Measurements from ENCODE around the gene VWA8. TPM values are rescaled to one million over a fixed set of nuclear protein-coding genes. Genes with fewer than 3 reads are reported as not detected.
A peak's percentile ranks its signal among the peaks of the same experiment; 100 is the strongest.
"Not testable (repeated sequence)": the region's sequence is repeated elsewhere in the genome, so short reads cannot be mapped to it uniquely, and the experiment has no call there.

Gene VWA8
- total and polyA plus RNA-seq, 4 donors, result 7.1 to 50.3 (median 12.4) TPM

GRCh38 chr13:41639237-41639904, 321.5 kb downstream of the VWA8 start:
- no peak for TF ChIP-seq HNF4A (conservative IDR thresholded peaks at IDR 0.05)
- TF ChIP-seq ATF3 (IDR thresholded peaks at IDR 0.05), result no peak
- no peak for TF ChIP-seq REST (IDR thresholded peaks at IDR 0.05)
- Histone ChIP-seq H3K4me3 (ENCODE audit: low read depth in 1 of 3, low read length in 3 of 3) (no peak overlapping the region), H3K27ac (ENCODE audit: low read depth in 1 of 2, low read length in 2 of 2) (peak overlapping the region in 1 of 2 donors; percentile 44), H3K9me3 (ENCODE audit: control insufficient read depth in 4 of 4, low read length in 3 of 4) (no peaks in the 10 kb centered on the region), H3K4me1 (ENCODE audit: control insufficient read depth in 4 of 4, insufficient read depth in 4 of 4, low read length in 3 of 4) (peaks cover 0 to 10% (median 5%) of the 10 kb centered on the region in 4 donors), H3K27me3 (ENCODE audit: control insufficient read depth in 4 of 4, insufficient read depth in 4 of 4, low read length in 3 of 4) (no peaks in the 10 kb centered on the region), H3K9ac (ENCODE audit: low read depth in 1 of 2, low read length in 2 of 2) (no peak overlapping the region), H3K36me3 (ENCODE audit: control insufficient read depth in 4 of 4, insufficient read depth in 3 of 4, low read depth in 1 of 4, low read length in 3 of 4) (no peaks in the 10 kb centered on the region)
- WGBS, result 94% methylated on average over 7 of the region's 7 CpGs
- DNase-seq (ENCODE audit: low spot score), result no peak

GRCh38 chr13:41637586-41637985, 323.3 kb downstream of the VWA8 start:
- H3K4me3 ChIP-seq (ENCODE audit: low read depth in 1 of 3, low read length in 3 of 3), result no peak overlapping the region
- H3K9ac ChIP-seq (ENCODE audit: low read depth in 1 of 2, low read length in 2 of 2), result no peak overlapping the region
- peaks cover 0 to 10% (median 5%) of the 10 kb centered on the region in 4 donors for H3K4me1 ChIP-seq (ENCODE audit: control insufficient read depth in 4 of 4, insufficient read depth in 4 of 4, low read length in 3 of 4)
- no peaks in the 10 kb centered on the region for H3K27me3 ChIP-seq (ENCODE audit: control insufficient read depth in 4 of 4, insufficient read depth in 4 of 4, low read length in 3 of 4)
- H3K36me3 ChIP-seq (ENCODE audit: control insufficient read depth in 4 of 4, insufficient read depth in 3 of 4, low read depth in 1 of 4, low read length in 3 of 4), result no peaks in the 10 kb centered on the region
- TF ChIP-seq HNF4G (IDR thresholded peaks at IDR 0.05) (no peak), RAD21 (IDR thresholded peaks at IDR 0.05) (no peak), JUND (IDR thresholded peaks at IDR 0.05) (no peak), RXRA (IDR thresholded peaks at IDR 0.05) (no peak), GABPA (IDR thresholded peaks at IDR 0.05 in 1 of 2, conservative IDR thresholded peaks at IDR 0.05 in 1 of 2) (no peak), ZBTB33 (IDR thresholded peaks at IDR 0.05) (no peak), FOXA2 (IDR thresholded peaks at IDR 0.05) (no peak), MAX (IDR thresholded peaks at IDR 0.05) (no peak), ATF3 (IDR thresholded peaks at IDR 0.05) (no peak)
- H3K27ac ChIP-seq (ENCODE audit: low read depth in 1 of 2, low read length in 2 of 2), result no peak overlapping the region
- 98% methylated on average over 1 of the region's 1 CpG for WGBS
- H3K9me3 ChIP-seq (ENCODE audit: control insufficient read depth in 4 of 4, low read length in 3 of 4), result no peaks in the 10 kb centered on the region
- no peak for DNase-seq (ENCODE audit: low spot score)

- 95% methylated on average over 5 of the region's 5 CpGs for WGBS
- H3K36me3 ChIP-seq (ENCODE audit: control insufficient read depth in 4 of 4, insufficient read depth in 3 of 4, low read depth in 1 of 4, low read length in 3 of 4); H3K27ac ChIP-seq (ENCODE audit: low read depth in 1 of 2, low read length in 2 of 2); H3K27me3 ChIP-seq (ENCODE audit: control insufficient read depth in 4 of 4, insufficient read depth in 4 of 4, low read length in 3 of 4); H3K9me3 ChIP-seq (ENCODE audit: control insufficient read depth in 4 of 4, low read length in 3 of 4); H3K9ac ChIP-seq (ENCODE audit: low read depth in 1 of 2, low read length in 2 of 2); DNase-seq (ENCODE audit: low spot score); H3K4me3 ChIP-seq (ENCODE audit: low read depth in 1 of 3, low read length in 3 of 3): not testable (repeated sequence)
- peaks cover 0 to 10% (median 5%) of the 10 kb centered on the region in 4 donors for H3K4me1 ChIP-seq (ENCODE audit: control insufficient read depth in 4 of 4, insufficient read depth in 4 of 4, low read length in 3 of 4)
Measured at GRCh38 chr13:41637032-41637431, 323.9 kb downstream of the VWA8 start.

GRCh38 chr13:41636590-41636989, 324.3 kb downstream of the VWA8 start:
- not testable (repeated sequence) for H3K9me3 ChIP-seq (ENCODE audit: control insufficient read depth in 4 of 4, low read length in 3 of 4); H3K36me3 ChIP-seq (ENCODE audit: control insufficient read depth in 4 of 4, insufficient read depth in 3 of 4, low read depth in 1 of 4, low read length in 3 of 4); DNase-seq (ENCODE audit: low spot score); H3K4me3 ChIP-seq (ENCODE audit: low read depth in 1 of 3, low read length in 3 of 3); H3K27ac ChIP-seq (ENCODE audit: low read depth in 1 of 2, low read length in 2 of 2); H3K9ac ChIP-seq (ENCODE audit: low read depth in 1 of 2, low read length in 2 of 2); H3K27me3 ChIP-seq (ENCODE audit: control insufficient read depth in 4 of 4, insufficient read depth in 4 of 4, low read length in 3 of 4)
- peaks cover 0 to 10% (median 5%) of the 10 kb centered on the region in 4 donors for H3K4me1 ChIP-seq (ENCODE audit: control insufficient read depth in 4 of 4, insufficient read depth in 4 of 4, low read length in 3 of 4)
